HG03280 (cell line): ENCODE measurements around the gene HPCAL1.

ENCODE experiments used
- ATAC-seq: cut with Tn5 transposase; IDR thresholded peaks from one replicate; pipeline ENCODE4 v1.9.1; 2021; ENCODE audit warnings: mild to moderate bottlenecking, moderate library complexity; ENCODE audit not compliant: unreplicated experiment

Gene HPCAL1

GRCh38 chr2:10415048-10415447, 112.3 kb downstream of the HPCAL1 start:
- ATAC-seq = no peak

DNA sequence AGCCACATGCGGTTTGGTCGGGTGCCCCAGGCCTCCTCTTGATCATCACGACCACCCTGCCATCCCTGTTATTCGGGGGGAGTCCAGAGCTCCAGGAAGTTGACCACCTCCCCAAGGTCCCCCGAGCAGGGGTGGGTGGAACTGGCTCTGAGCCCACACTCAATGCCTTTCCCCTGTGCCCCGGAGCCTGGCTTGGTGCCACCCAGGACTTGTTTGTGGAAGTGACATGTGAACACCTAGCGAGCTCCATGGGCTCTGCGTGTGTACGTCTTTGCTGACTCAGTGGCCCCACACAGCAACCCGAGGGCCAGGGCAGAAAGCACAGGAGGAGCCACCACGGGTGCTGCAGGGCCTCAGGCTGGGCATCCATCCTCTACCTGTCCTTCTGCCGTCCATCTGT, 112.9 kb downstream of the HPCAL1 start:
- no peak for ATAC-seq

- ATAC-seq = no peak
Observed at GRCh38 chr2:10417551-10418335, 115.0 kb downstream of the HPCAL1 start.

- ATAC-seq = no peak
Observed at GRCh38 chr2:10419553-10420257, 117.0 kb downstream of the HPCAL1 start.

- no peak for ATAC-seq
Observed at GRCh38 chr2:10422251-10422650, 119.5 kb downstream of the HPCAL1 start.

DNA sequence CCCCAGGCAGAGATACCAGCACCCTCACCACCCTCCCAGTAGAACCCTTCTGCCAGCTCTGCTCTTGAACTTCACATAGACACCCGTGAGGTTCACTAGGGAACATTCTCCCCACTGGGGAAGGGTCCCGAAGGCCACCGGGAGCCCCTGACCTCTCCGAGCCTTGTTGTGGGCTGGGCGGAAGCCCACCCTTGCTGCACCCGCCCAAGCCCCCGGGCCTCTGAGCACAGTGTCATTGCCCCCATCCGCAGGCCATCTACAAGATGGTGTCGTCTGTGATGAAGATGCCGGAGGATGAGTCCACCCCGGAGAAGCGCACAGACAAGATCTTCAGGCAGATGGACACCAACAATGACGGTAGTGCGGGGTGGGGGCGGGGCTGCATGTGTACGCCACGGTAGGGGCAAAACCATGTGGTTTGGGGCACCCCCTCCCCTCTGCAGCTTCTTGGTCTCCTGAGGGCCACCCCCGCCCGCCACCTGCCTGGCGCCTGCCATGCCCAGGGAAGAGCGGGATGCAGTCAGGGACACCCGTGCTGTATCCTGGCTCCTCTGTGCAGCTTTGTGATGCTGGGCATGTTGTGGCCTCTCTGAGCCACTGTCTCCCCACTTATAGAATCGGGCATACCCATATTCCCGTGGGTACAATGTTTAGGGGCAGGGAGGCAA, 120.2 kb downstream of the HPCAL1 start:
- ATAC-seq = no peak

DNA sequence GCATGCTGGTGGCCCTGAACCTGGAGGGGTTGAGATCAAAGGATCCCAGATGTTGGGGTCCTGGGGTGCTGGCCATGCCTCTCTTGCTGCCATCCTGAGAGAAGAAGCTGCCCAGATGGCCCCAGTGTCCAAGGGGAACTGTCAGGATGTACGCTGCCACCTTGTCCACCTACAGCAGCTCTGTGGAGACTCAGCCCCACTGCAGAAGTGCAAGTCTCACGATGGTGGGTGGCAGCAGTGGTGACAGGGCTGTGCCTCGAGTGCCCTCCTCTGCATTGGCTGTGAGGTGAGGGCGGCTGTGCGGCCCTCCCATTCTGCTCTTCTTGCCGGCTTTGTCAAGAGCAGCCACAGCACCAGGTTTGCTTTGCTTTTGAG, 120.7 kb downstream of the HPCAL1 start:
- no peak for ATAC-seq

DNA sequence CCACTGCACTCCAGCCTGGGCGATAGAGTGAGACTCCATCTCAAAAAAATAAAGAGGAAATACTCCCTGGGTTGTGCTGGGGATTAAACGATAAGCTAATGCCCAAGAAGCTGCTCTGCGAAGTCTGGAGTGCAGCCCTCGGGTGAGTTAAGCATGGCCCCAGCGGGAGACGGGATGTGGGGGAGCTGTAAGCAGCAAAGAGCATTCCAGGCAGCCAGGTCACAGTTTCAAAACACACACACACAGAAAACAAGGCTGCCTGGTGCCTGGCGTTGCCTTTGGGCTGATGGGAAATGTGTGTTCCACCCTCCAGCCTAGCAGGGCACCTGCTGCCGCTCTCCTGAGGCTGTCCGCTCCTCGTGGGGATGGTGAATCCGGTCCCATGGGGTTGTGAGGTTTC, 121.3 kb downstream of the HPCAL1 start:
- no peak for ATAC-seq

- no peak for ATAC-seq
Observed at GRCh38 chr2:10424916-10425505, 122.3 kb downstream of the HPCAL1 start.

GRCh38 chr2:10425699-10426098, 123.0 kb downstream of the HPCAL1 start:
- ATAC-seq = no peak

DNA sequence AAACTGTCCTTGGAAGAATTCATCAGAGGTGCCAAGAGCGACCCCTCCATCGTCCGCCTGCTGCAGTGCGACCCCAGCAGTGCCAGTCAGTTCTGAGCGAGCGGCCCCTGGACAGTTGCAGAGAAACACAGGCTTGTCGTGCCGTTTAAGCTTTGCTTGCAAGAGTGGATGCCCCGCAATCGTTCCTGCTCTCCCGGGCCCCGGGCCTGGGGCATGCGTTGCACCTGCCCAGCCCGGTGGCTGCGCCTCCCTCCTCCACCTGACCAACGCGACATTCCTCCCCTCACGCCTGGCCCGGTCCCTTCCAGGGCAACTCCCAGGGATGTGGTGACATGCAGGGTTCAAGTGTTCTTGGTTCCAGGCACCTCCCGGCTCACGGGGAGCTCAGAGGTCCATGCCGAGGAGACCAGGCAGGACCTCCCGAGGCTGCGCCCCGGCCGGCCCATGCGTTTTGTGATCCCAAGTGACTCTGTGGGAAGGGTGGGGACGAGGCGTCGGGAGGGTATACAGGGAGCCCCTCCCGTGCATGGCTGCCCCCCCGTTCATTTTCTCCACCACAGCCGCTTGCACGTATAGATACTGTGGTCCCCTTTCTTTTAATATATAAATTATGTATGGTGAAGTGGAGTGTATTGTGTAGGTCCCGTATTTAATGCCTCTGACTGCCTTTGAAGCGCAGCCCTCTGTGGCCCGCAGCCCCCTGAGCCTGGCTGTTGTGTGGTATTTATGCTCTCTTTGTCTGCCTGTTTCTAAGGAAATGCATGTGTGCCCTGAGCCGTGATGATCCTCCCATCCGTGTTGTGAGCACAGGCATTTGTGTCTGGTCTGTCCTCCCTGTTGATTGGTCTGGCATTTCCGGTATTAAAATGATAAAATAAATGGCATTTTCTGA, 124.3 kb downstream of the HPCAL1 start:
- no peak for ATAC-seq

GRCh38 chr2:10427618-10427949, 124.9 kb downstream of the HPCAL1 start:
- ATAC-seq = no peak

GRCh38 chr2:10428355-10428754, 125.7 kb downstream of the HPCAL1 start:
- no peak for ATAC-seq

DNA sequence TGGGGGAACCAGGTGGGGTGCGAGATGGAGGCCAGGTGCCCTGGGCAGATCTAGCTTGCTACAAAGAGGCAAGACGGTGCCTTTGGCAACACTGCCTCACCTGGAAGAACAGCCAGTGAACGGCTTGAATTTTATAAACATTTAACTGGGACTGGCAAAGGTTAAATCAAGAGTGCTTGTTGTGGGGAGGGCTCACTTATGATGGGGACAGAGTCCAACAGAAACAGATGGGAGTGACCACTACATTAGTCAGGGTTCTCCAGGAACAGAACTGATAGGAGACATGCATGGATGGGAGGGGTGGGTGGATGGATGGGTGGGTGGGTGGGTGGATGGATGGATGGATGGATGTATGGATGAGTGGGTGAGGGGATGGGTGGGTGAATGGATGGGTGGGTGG, 126.2 kb downstream of the HPCAL1 start:
- ATAC-seq = no peak

DNA sequence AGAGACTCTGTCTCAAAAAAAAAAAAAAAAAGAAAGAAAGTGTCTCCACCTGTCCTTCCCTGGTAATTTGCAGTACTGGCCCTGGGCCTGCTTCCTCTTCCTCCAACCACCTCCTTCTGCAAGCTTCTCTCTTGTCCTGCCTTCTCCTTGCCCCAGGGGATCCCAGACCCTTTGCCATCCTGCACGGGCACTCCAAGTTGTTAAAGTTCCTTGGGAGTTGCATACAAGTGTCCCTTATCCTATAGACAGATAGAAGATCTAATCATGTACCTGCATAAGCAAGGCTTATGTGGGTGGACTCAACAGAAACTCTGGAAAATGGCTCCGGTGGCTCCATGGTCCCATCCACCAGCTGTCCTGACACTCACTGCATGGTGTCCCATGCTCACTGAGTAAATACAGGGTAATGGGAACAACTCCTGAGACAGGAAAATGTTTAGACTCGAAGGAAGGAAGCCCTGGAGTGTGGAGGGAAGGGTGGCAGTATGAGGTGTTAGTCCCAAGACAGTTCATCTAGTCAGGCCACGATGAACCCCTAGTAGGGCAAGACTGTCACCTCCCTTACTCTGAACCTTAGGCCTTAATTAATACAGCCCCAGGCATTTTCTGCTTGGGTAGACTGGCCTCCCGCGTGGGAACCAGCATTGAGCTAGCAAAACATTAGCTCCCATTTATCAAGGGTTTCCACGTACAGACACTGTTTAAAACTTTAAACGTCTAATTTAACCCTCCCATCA, 128.3 kb downstream of the HPCAL1 start:
- no peak for ATAC-seq

DNA sequence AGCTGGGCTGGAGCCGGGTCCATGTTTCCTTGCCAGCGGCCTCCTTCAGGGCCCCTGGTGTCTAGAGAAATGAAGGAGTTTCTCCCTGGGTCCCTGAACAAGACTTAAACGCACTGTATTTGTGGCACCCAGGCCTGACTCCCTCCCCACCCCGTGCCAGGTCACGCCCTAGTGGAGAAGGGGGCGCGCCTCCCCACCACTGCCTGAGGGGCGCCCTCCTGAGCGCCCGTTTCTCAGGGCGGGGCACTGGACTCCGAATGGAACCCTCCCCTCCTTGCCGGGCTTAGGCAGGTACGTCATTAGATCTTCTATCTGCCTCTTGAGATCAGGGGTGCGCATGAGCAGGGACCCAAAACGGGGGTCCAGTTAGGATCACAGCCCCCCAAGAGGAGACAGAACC, 129.1 kb downstream of the HPCAL1 start:
- no peak for ATAC-seq

DNA sequence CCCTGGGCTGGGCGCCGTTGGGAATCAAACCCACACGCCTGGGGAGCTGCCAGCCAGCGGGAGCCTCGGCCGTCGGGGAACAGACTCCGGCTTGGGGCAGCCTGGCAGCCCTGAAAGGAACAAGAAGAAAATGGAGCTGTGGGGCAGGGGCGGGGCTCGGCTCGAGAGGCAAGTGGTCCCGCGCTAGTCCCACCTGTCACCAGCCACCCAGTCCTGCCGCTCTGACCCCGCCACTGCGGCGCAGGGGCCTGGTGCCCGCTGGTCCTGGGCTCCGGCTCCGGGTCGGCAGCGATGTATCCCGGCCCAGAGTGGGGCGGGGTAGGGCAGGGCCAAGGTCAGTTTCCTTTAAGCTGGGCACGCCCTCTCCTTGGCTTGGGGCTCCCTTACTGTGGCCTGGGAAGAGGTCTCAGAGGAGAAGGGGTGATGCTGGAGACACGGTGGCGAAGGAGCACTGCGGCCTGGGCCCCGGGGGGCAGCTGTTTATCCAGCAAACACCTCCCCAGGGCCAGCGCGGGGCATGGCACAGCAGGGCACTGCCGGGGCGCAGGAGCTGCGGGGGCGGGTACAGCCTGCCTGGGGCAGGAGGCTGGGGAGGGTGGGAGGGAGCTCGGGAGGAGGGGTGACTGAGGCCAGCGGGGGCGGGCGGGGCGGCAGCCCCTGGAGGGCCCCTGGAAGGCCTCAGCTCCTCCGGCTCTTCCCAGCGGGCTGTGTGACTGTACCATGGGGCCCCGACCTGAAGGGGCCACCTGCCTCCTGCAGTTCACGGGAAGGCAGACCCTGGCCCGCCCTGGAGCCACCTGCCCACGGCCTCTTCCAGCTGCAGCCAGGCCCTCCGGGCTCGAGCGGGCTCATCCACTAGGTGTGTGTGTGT, 129.8 kb downstream of the HPCAL1 start:
- no peak for ATAC-seq

DNA sequence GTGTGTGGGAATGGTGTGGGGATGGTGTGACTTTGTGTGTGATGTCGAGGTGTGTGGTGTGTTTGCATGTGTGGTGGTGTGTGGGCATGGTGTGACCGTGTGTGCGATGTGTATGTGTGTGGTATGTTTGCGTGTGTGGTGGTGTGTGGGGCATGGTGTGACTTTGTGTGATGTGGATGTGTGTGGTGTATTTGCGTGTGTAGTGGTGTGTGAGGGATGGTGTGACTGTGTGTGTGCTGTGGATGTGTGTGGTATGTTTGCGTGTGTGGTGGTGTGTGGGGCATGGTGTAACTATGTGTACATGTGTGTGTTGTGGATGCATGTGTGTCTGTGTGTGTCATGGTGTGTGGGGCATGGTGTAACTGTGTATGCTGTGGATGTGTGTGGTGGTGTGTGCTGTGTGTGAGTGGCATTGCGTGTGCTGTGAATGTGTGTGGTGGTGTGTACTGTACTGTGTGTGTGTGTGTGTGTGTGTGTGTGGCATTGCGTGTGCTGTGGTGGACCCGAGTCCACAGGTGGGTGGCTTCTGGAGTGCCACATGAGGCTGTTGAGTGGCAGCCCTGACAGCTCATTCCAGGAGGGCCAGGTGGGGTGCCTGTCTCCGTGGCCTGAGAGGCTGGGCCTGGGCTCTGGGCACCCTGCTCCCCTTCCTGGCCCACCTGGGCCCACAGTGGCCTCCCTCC, 130.7 kb downstream of the HPCAL1 start:
- no peak for ATAC-seq
